Fibroblast of mammary gland (primary cell): ENCODE data around the gene SPDYE3.
"Not testable (repeated sequence)": the region's sequence is repeated elsewhere in the genome, so short reads cannot be mapped to it uniquely, and the experiment has no call there.

ENCODE experiments used
- DNase-seq: peaks from one replicate; pipeline ENCODE4 v3.0.0-alpha.2; 2010; ENCODE audit warnings: low read depth
- H3K4me3 ChIP-seq: 2 replicates; pipeline ENCODE4 v1.5.1; 2011; ENCODE audit warnings: low read depth, mild to moderate bottlenecking, low read length, moderate library complexity; ENCODE audit not compliant: control insufficient read depth
- CTCF ChIP-seq: conservative IDR thresholded peaks from 2 replicates; pipeline ENCODE4 v1.5.1; 2011; ENCODE audit warnings: low read depth, low read length, inconsistent platforms; ENCODE audit not compliant: control insufficient read depth, insufficient read depth

Gene SPDYE3, protein sequence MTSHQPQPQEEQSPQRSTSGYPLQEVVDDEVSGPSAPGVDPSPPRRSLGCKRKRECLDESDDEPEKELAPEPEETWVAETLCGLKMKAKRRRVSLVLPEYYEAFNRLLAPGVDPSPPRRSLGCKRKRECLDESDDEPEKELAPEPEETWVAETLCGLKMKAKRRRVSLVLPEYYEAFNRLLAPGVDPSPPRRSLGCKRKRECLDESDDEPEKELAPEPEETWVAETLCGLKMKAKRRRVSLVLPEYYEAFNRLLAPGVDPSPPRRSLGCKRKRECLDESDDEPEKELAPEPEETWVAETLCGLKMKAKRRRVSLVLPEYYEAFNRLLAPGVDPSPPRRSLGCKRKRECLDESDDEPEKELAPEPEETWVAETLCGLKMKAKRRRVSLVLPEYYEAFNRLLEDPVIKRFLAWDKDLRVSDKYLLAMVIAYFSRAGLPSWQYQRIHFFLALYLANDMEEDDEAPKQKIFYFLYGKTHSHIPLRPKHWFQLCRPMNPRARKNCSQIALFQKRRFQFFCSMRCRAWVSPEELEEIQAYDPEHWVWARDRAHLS

DNA sequence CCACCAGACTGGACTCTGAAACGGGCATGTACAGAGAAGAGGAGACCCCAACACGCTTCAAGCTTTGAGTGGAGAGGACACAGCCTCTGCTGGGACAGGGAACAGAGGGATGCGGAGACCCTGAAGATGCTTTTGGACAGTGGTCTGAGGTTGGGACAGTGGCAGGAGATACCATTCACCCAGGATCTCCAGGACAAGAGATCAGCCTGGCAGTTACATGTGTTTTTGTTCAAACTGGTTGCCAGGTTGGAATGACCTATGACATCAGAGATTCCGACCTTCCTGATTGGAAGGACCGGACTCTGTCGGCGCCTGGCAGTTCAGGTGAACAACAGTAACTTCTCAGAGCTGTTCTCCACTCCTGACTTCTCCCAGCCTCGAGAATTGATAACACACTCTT lies at the start of gene SPDYE3:
TSS of gene SPDYE3 (plus strand) at position 301 of the 400 bp plus-strand sequence. CDS start 184 bp downstream, outside the sequence.
- not testable (repeated sequence) for H3K4me3 ChIP-seq, DNase-seq

DNA sequence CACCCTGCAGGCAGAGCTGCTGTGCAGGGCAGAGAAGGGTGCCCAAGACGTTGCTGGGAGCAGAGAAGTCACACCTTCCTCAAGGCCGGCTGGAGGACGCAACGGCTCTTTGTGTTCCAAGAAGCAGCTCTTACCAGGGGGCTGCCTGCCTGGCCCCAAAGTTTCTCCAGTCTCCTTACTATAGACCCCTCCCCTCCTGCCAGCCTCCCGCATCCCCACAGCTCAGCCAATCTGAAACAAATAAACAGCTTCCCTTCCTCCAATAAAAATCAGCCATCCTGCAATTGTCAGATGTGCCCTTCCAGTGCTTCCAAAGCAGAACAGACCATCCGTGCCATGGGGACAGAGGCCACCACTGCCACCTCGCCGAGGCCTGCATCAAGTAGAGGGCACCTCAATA lies 47.5 kb upstream of the SPDYE3 start:
- DNase-seq, H3K4me3 ChIP-seq: not testable (repeated sequence)

DNA sequence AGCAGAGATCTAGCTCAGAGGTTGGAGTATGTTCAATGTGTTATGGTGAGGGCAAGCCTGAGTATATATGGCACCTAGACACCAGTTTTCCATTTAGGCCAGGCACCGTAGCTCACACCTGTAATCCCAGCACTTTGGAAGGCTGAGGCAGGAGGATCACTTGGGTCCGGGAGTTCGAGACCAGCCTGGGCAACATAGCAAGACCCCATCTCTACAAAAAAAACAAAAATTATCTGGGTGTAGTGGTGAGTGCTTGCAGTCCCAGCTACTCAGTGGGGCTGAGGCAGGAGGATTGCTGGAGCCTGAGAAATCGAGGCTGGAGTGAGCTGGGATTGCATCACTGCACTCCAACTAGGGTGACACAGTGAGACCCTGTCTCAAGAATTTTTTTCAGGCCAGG lies 44.6 kb upstream of the SPDYE3 start:
- H3K4me3 ChIP-seq, DNase-seq: not testable (repeated sequence)

- not testable (repeated sequence) for H3K4me3 ChIP-seq, DNase-seq
Measured at GRCh38 chr7:100264223-100264622, 43.3 kb upstream of the SPDYE3 start.

GRCh38 chr7:100264669-100265165 lies 42.8 kb upstream of the SPDYE3 start:
- DNase-seq, H3K4me3 ChIP-seq: not testable (repeated sequence)

DNA sequence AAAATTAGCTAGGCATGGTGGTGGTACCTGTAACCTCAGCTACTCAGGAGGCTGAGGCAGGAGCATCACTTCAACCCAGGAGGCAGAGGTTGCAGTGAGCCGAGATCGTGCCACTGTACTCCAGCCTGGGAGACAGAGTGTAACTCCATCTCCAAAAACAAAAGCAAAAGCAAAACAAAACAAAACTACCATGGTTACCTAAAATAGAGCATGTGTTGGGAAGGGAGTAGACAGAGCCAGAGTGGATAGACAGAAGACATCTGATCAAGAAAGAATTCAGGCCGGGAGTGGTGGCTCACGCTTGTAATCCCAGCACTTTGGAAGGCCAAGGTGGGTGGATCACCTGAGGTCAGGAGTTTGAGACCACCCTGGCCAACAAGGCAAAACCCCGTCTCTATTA lies 41.7 kb upstream of the SPDYE3 start:
- not testable (repeated sequence) for DNase-seq, H3K4me3 ChIP-seq

- DNase-seq: no peak
- no peak overlapping the region for H3K4me3 ChIP-seq
- TF ChIP-seq CTCF: no peak
Measured at GRCh38 chr7:100266576-100267354, 40.7 kb upstream of the SPDYE3 start.

DNA sequence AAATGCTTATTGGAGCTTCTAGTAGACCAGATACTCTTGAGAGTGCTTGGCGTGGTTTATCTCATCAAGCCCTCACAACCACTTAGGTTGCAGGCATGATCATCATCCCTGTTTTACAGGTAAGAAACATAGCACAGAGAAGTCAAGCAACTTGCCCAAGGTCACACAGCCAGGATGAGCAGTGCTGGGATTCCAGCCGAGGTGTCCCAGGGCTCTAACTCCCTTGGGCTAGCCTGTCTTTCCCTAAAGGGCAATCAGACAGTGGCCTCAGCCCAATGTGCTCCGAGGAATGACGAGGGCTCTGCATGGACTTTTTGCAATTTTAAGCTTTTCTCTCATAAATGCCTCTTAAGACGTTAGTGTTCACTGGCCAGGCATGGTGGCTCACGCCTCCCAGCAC lies 39.9 kb upstream of the SPDYE3 start:
- no peak overlapping the region for H3K4me3 ChIP-seq
- no peak for DNase-seq
- TF ChIP-seq CTCF: no peak

GRCh38 chr7:100268882-100269281 lies 38.6 kb upstream of the SPDYE3 start:
- not testable (repeated sequence) for DNase-seq, H3K4me3 ChIP-seq

GRCh38 chr7:100269306-100270045 lies 38.0 kb upstream of the SPDYE3 start:
- H3K4me3 ChIP-seq: not testable (repeated sequence)

GRCh38 chr7:100270046-100270918 lies 37.2 kb upstream of the SPDYE3 start:
- not testable (repeated sequence) for DNase-seq
- H3K4me3 ChIP-seq: peak overlapping the region; percentile 32

More at GRCh38 chr7:100269306-100270045, 38.0 kb upstream of the SPDYE3 start:
- DNase-seq: not testable (repeated sequence)

DNA sequence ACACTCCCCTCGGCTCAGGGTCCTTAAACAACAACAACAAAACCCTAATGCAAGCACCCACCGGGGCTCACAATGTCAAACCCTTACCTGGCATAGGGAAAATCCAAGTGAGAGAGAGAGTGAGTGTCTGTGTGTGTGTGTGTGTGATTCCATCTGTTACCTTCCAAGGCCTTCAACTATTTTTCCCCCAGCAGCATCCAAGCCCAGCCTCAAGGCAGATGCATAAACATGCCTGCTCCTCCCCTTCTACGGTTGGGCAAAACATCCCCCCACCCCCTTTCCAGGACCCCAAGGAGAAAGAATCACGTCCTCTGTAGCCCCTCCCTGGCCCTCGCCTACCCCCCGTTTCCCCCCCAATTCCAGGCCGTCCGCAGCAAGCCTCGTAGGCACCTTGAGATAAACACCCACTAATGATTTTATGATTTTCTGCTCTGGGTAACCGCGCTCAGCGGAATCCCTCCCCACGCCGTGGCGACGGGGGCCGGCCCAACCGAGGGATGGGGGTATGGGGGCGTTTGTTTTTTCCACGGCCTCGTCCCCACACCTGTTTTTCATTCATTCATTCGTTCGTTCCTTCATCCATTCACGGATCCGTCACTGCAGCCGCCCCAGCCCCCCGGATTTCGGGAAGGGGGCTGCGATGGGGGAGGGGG lies 36.4 kb upstream of the SPDYE3 start:
- not testable (repeated sequence) for DNase-seq
- H3K4me3 ChIP-seq: peak overlapping the region; percentile 32
